SK-N-SH treated with all-trans-retinoic acid at 6 μM for 48 hours (cell line): ENCODE measurements around the gene IBSP.

Experiments used
- ATAC-seq: fragments of 200-7000 bp; cut with Tn5 transposase; 3 replicates; pipeline ENCODE4 v1.9.1; 2020; ENCODE audit warnings: mild to moderate bottlenecking, moderate library complexity
- ARNTL ChIP-seq: fragments of 450-650 bp; formaldehyde crosslinking; IDR thresholded peaks from 2 replicates; pipeline ENCODE4 v1.5.0; 2020; ENCODE audit warnings: low read depth, mild to moderate bottlenecking, moderate library complexity, borderline replicate concordance
- BACH2 ChIP-seq: fragments of 250-450 bp; sonication (Bioruptor Pico); IDR thresholded peaks from 2 replicates; pipeline ENCODE4 v1.9.0; 2021; ENCODE audit warnings: mild to moderate bottlenecking, borderline replicate concordance
- CSDC2 ChIP-seq: fragments of 250-450 bp; sonication (Bioruptor Pico); IDR thresholded peaks from 2 replicates; pipeline ENCODE4 v1.5.0; 2020; ENCODE audit warnings: mild to moderate bottlenecking, moderate library complexity
- ESRRG ChIP-seq: fragments of 250-450 bp; sonication (Bioruptor Pico); IDR thresholded peaks from 2 replicates; pipeline ENCODE4 v1.6.1; 2021; ENCODE audit warnings: mild to moderate bottlenecking
- GLIS3 ChIP-seq: fragments of 250-450 bp; sonication (Bioruptor Pico); IDR thresholded peaks from 2 replicates; pipeline ENCODE4 v1.5.0; 2020; ENCODE audit warnings: mild to moderate bottlenecking, moderate library complexity
- ISL1 ChIP-seq: fragments of 250-450 bp; sonication (Bioruptor Pico); IDR thresholded peaks from 2 replicates; pipeline ENCODE4 v2.1.2; 2022; ENCODE audit warnings: mild to moderate bottlenecking, moderate library complexity
- OSR1 ChIP-seq: fragments of 250-450 bp; sonication (Bioruptor Pico); IDR thresholded peaks from 2 replicates; pipeline ENCODE4 v1.8.0; 2022; ENCODE audit warnings: moderate library complexity, mild to moderate bottlenecking, inconsistent platforms
- PATZ1 ChIP-seq: fragments of 250-450 bp; sonication (Bioruptor Pico); IDR thresholded peaks from 2 replicates; pipeline ENCODE4 v1.8.0; 2020; ENCODE audit warnings: mild to moderate bottlenecking, moderate library complexity, borderline replicate concordance
- POU6F1 ChIP-seq: fragments of 250-450 bp; sonication (Bioruptor Pico); IDR thresholded peaks from 2 replicates; pipeline ENCODE4 v1.8.0; 2021; ENCODE audit warnings: low read depth, mild to moderate bottlenecking, moderate library complexity, borderline replicate concordance
- PPARA ChIP-seq: fragments of 250-450 bp; sonication (Bioruptor Pico); IDR thresholded peaks from 2 replicates; pipeline ENCODE4 v1.5.0; 2020; ENCODE audit warnings: mild to moderate bottlenecking, borderline replicate concordance
- RARB ChIP-seq: fragments of 250-450 bp; sonication (Bioruptor Pico); IDR thresholded peaks from 2 replicates; pipeline ENCODE4 v1.8.0; 2021; ENCODE audit warnings: mild to moderate bottlenecking, moderate library complexity
- SNAI2 ChIP-seq: fragments of 250-450 bp; sonication (Bioruptor Pico); IDR thresholded peaks from 2 replicates; pipeline ENCODE4 v1.5.0; 2020; ENCODE audit warnings: mild to moderate bottlenecking, moderate library complexity
- TCF4 ChIP-seq: fragments of 250-450 bp; sonication (Bioruptor Pico); IDR thresholded peaks from 2 replicates; pipeline ENCODE4 v1.8.0; 2021; ENCODE audit warnings: mild to moderate bottlenecking, moderate library complexity, borderline replicate concordance
- TOX ChIP-seq: fragments of 250-450 bp; sonication (Bioruptor Pico); IDR thresholded peaks from 2 replicates; pipeline ENCODE4 v1.8.0; 2021; ENCODE audit warnings: mild to moderate bottlenecking, moderate library complexity, borderline replicate concordance
- ZC3H10 ChIP-seq: fragments of 250-450 bp; sonication (Bioruptor Pico); IDR thresholded peaks from 2 replicates; pipeline ENCODE4 v1.5.1; 2021; ENCODE audit warnings: mild to moderate bottlenecking, moderate library complexity
- ZFP3 ChIP-seq: fragments of 250-450 bp; sonication (Bioruptor Pico); IDR thresholded peaks from 2 replicates; pipeline ENCODE4 v1.5.0; 2020; ENCODE audit warnings: mild to moderate bottlenecking, moderate library complexity
- ZFP30 ChIP-seq: fragments of 450-650 bp; formaldehyde crosslinking; IDR thresholded peaks from 2 replicates; pipeline ENCODE4 v1.5.0; 2022; ENCODE audit warnings: mild to moderate bottlenecking, moderate library complexity
- ZNF565 ChIP-seq: fragments of 450-650 bp; formaldehyde crosslinking; conservative IDR thresholded peaks from 2 replicates; pipeline ENCODE4 v1.5.0; 2020; ENCODE audit warnings: low read depth, mild to moderate bottlenecking, moderate library complexity
- ZNF70 ChIP-seq: fragments of 450-650 bp; formaldehyde crosslinking; IDR thresholded peaks from 2 replicates; pipeline ENCODE4 v1.5.0; 2020; ENCODE audit warnings: mild to moderate bottlenecking, moderate library complexity
- TF ChIP-seq, protein P1 (sequence below): fragments of 250-450 bp; sonication (Bioruptor Pico); IDR thresholded peaks from 2 replicates; pipeline ENCODE4 v1.5.1; 2020; ENCODE audit warnings: low read depth, mild to moderate bottlenecking, moderate library complexity
- TF ChIP-seq, protein P2 (sequence below): fragments of 250-450 bp; sonication (Bioruptor Pico); IDR thresholded peaks from 2 replicates; pipeline ENCODE4 v1.5.0; 2020; ENCODE audit warnings: mild to moderate bottlenecking, moderate library complexity

IBSP gene

DNA sequence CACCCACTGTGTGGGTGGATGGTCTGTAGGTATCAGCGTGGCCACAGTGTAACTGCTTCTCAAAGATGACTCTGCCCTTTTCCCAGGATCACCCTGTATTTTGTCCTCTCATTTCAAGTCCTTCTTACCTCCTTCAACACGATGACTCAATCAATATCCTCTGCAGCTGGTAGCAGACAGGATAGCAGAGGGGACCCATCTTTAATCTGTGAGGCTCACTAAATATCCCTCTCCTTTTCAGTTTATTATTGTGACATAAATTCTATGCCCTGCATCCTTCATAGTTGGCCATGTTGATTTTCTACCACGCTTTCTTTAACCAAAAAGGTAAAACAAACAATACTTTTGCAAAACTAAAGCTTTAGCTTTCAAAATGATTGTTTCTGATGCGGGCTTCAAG lies 23.8 kb downstream of the IBSP start:
- no peak for ATAC-seq
- TF ChIP-seq ZFP30 (CRISPR knock-in tag) (no peak), ISL1 (no peak), TCF4 (no peak)

DNA sequence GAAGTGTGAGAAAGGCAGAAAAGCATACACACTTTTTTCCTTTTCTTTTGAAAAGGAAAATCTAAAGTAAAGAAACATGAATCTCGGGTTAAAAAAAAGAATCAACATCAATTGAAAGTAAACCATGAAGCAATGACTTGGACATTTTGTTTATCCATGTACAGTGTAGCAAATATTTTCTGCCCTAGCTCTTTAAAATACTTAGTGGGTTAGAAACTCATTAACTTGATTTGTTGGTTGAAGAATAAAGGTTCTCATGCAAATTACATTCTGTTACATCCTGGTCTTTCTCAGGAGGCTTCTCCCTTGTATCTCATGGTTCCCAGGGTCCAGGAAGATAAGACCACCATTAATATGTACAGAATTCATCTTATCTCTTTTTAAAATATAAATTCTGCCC lies 24.4 kb downstream of the IBSP start:
- TF ChIP-seq SNAI2 (CRISPR knock-in tag) (no peak), OSR1 (CRISPR knock-in tag) (no peak), ISL1 (no peak), ZFP30 (CRISPR knock-in tag) (no peak)
- TF ChIP-seq, protein P1, sequence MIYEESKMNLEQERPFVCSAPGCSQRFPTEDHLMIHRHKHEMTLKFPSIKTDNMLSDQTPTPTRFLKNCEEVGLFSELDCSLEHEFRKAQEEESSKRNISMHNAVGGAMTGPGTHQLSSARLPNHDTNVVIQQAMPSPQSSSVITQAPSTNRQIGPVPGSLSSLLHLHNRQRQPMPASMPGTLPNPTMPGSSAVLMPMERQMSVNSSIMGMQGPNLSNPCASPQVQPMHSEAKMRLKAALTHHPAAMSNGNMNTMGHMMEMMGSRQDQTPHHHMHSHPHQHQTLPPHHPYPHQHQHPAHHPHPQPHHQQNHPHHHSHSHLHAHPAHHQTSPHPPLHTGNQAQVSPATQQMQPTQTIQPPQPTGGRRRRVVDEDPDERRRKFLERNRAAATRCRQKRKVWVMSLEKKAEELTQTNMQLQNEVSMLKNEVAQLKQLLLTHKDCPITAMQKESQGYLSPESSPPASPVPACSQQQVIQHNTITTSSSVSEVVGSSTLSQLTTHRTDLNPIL (CRISPR knock-in tag): no peak
- ATAC-seq: no peak

- ATAC-seq: no peak
- no peak for TF ChIP-seq SNAI2 (CRISPR knock-in tag)
- no peak for TF ChIP-seq CSDC2 (CRISPR knock-in tag)
- no peak for TF ChIP-seq ZFP3
- TF ChIP-seq PATZ1 (CRISPR knock-in tag): no peak
- TF ChIP-seq ARNTL: no peak
- no peak for TF ChIP-seq ZNF70 (CRISPR knock-in tag)
- TF ChIP-seq BACH2 (CRISPR knock-in tag): no peak
- TF ChIP-seq TOX (CRISPR knock-in tag): no peak
- TF ChIP-seq POU6F1 (CRISPR knock-in tag): no peak
- TF ChIP-seq, protein P1 (CRISPR knock-in tag): no peak
- no peak for TF ChIP-seq GLIS3
- TF ChIP-seq PPARA (CRISPR knock-in tag): no peak
- TF ChIP-seq ZNF565 (CRISPR knock-in tag): no peak
- TF ChIP-seq ESRRG (CRISPR knock-in tag): no peak
- TF ChIP-seq, all 23 proteins: peak for 0
Observed at GRCh38 chr4:87824352-87824751, 25.0 kb downstream of the IBSP start.

GRCh38 chr4:87832669-87833068 lies 33.3 kb downstream of the IBSP start, which contains the start of gene MEPE:
TSS of gene MEPE (plus strand) at chr4:87832969. CDS start at chr4:87834715, 1,746 bp downstream.
- ATAC-seq: no peak

More at GRCh38 chr4:87832669-87833068, 33.3 kb downstream of the IBSP start, which contains the start of gene MEPE:
- TF ChIP-seq ZFP30 (CRISPR knock-in tag): no peak
- TF ChIP-seq OSR1 (CRISPR knock-in tag): no peak
- no peak for TF ChIP-seq BACH2 (CRISPR knock-in tag)
- no peak for TF ChIP-seq CSDC2 (CRISPR knock-in tag)
- no peak for TF ChIP-seq ISL1
- TF ChIP-seq ZC3H10 (CRISPR knock-in tag): no peak
- TF ChIP-seq GLIS3: no peak
- TF ChIP-seq ZNF565 (CRISPR knock-in tag): no peak
- no peak for TF ChIP-seq RARB
- no peak for TF ChIP-seq SNAI2 (CRISPR knock-in tag)
- TF ChIP-seq TOX (CRISPR knock-in tag): no peak
- TF ChIP-seq TCF4: no peak
- no peak for TF ChIP-seq PPARA (CRISPR knock-in tag)
- TF ChIP-seq, protein P2, sequence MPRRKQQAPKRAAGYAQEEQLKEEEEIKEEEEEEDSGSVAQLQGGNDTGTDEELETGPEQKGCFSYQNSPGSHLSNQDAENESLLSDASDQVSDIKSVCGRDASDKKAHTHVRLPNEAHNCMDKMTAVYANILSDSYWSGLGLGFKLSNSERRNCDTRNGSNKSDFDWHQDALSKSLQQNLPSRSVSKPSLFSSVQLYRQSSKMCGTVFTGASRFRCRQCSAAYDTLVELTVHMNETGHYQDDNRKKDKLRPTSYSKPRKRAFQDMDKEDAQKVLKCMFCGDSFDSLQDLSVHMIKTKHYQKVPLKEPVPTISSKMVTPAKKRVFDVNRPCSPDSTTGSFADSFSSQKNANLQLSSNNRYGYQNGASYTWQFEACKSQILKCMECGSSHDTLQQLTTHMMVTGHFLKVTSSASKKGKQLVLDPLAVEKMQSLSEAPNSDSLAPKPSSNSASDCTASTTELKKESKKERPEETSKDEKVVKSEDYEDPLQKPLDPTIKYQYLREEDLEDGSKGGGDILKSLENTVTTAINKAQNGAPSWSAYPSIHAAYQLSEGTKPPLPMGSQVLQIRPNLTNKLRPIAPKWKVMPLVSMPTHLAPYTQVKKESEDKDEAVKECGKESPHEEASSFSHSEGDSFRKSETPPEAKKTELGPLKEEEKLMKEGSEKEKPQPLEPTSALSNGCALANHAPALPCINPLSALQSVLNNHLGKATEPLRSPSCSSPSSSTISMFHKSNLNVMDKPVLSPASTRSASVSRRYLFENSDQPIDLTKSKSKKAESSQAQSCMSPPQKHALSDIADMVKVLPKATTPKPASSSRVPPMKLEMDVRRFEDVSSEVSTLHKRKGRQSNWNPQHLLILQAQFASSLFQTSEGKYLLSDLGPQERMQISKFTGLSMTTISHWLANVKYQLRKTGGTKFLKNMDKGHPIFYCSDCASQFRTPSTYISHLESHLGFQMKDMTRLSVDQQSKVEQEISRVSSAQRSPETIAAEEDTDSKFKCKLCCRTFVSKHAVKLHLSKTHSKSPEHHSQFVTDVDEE: no peak
- TF ChIP-seq ZNF70 (CRISPR knock-in tag): no peak
- no peak for TF ChIP-seq ARNTL
- no peak for TF ChIP-seq PATZ1 (CRISPR knock-in tag)
